GM12878 (cell line): Measurements from ENCODE around the gene DPH7. TPM values are rescaled to one million over a fixed set of nuclear protein-coding genes. Genes with fewer than 3 reads are reported as not detected.

Source experiments
- ATF2 ChIP-seq: IDR thresholded peaks from 2 replicates; pipeline ENCODE4 v1.6.1; 2012; ENCODE audit warnings: low read length, inconsistent platforms
- ATF3 ChIP-seq: IDR thresholded peaks from 2 replicates; pipeline ENCODE4 v1.6.1; 2011; ENCODE audit warnings: low read depth, mild to moderate bottlenecking, low read length, moderate library complexity, borderline replicate concordance; ENCODE audit errors: extremely low read depth
- CEBPB ChIP-seq, 2 experiments: fragments of 150-350 bp in 1 of 2; IDR thresholded peaks; 2 replicates each; pipeline ENCODE4 v1.6.1; 2012 to 2014; ENCODE audit warnings: low read depth in 2 of 2, low read length in 2 of 2, borderline replicate concordance in 1 of 2, inconsistent platforms in 1 of 2
- CEBPZ ChIP-seq: fragments of 150-350 bp; IDR thresholded peaks from 2 replicates; pipeline ENCODE4 v1.6.1; 2016; ENCODE audit warnings: low read depth, low read length
- CHD2 ChIP-seq: IDR thresholded peaks from 2 replicates; pipeline ENCODE4 v1.6.1; 2011; ENCODE audit warnings: low read depth, low read length, improper control_type of control experiment, borderline replicate concordance
- CHD4 ChIP-seq: fragments of 200-600 bp; sonication (generic); IDR thresholded peaks from 2 replicates; pipeline ENCODE4 v1.6.1; 2016; ENCODE audit warnings: mild to moderate bottlenecking
- CREB1 ChIP-seq: IDR thresholded peaks from 2 replicates; pipeline ENCODE4 v1.6.1; 2012; ENCODE audit warnings: low read depth, mild to moderate bottlenecking, inconsistent platforms
- HCFC1 ChIP-seq: fragments of 150-350 bp; IDR thresholded peaks from 2 replicates; pipeline ENCODE4 v1.6.1; 2014; ENCODE audit warnings: low read length
- HSF1 ChIP-seq: fragments of 150-350 bp; IDR thresholded peaks from 2 replicates; pipeline ENCODE4 v1.6.1; 2014; ENCODE audit warnings: mild to moderate bottlenecking, low read depth, low read length
- IKZF2 ChIP-seq, 2 experiments: fragments of 450-650 bp; IDR thresholded peaks; 2 replicates each; pipeline ENCODE4 v1.6.1; 2017; ENCODE audit warnings: mild to moderate bottlenecking in 2 of 2, moderate library complexity in 2 of 2
- IRF4 ChIP-seq: IDR thresholded peaks from 2 replicates; pipeline ENCODE4 v1.6.1; 2011; ENCODE audit warnings: low read depth, low read length
- MTA2 ChIP-seq: fragments of 450-650 bp; IDR thresholded peaks from 2 replicates; pipeline ENCODE4 v1.6.1; 2016; ENCODE audit warnings: low read depth, mild to moderate bottlenecking, moderate library complexity
- NFIC ChIP-seq: IDR thresholded peaks from 2 replicates; pipeline ENCODE4 v1.6.1; 2012; ENCODE audit warnings: low read depth, mild to moderate bottlenecking, inconsistent platforms, low read length, moderate library complexity
- POU2F2 ChIP-seq: IDR thresholded peaks from 3 replicates; pipeline ENCODE4 v1.6.1; 2011; ENCODE audit warnings: low read depth, mild to moderate bottlenecking, low read length, borderline replicate concordance
- USF1 ChIP-seq: IDR thresholded peaks from 2 replicates; pipeline ENCODE4 v1.6.1; 2011; ENCODE audit warnings: borderline replicate concordance, low read depth, mild to moderate bottlenecking, moderate library complexity, mixed read lengths, low read length; ENCODE audit not compliant: insufficient read depth; ENCODE audit errors: extremely low read length
- ZBTB11 ChIP-seq: fragments of 450-650 bp; formaldehyde crosslinking; IDR thresholded peaks from 2 replicates; pipeline ENCODE4 v1.5.0; 2022; ENCODE audit warnings: mild to moderate bottlenecking, missing genetic modification characterization
- ZNF24 ChIP-seq: fragments of 450-650 bp; IDR thresholded peaks from 2 replicates; pipeline ENCODE4 v1.6.1; 2017; ENCODE audit warnings: antibody characterized with exemption, mild to moderate bottlenecking
- polyA plus RNA-seq, 11 experiments: library from polyadenylated mRNA; depleted of rRNA in 4 of 11; unstranded in 6 of 11; stranded (reverse) in 5 of 11; fragments of >200 nt; fragmentation: Nextera tagmentation in 4 of 11; fragmentation: Illumina TruSeq in 1 of 11; extraction: Ambion mirVana in 4 of 11; extraction: Trizol in 1 of 11; gene quantifications; 1 replicate in 1 of 11; 2 replicates in 10 of 11; pipeline versions ENCODE4 v1.2.1 to v1.2.3, GENCODE V29; 2011 to 2016; ENCODE audit warnings: inconsistent platforms in 2 of 11, missing spikeins in 2 of 11, low read depth in 1 of 11
- total RNA-seq, 4 experiments: library from RNA; depleted of rRNA in 3 of 4; stranded (reverse); fragments of >200 nt in 3 of 4; fragmentation: Illumina TruSeq in 1 of 4; extraction: Trizol in 1 of 4; gene quantifications; 2 replicates each; pipeline versions ENCODE4 v1.2.1 to v1.2.3, GENCODE V29; 2013 to 2021

DPH7 gene
- total and polyA plus RNA-seq, 10 of the 15 experiments (the other 5 are each of a cell fraction or from before 2014, with no cell fraction given), result 8.7 to 40.0 (median 28.1) TPM

GRCh38 chr9:137578518-137579258 is at the start of gene DPH7 (continued):
- TF ChIP-seq HSF1 (no peak), ZNF24 (peak; percentile 80), POU2F2 (peak; percentile 20; the same call in 1 of the 3 replicates), MTA2 (no peak), USF1 (no peak), CEBPB (IDR thresholded peaks at IDR 0.05; ENCODE audit: borderline replicate concordance in 1 of 2, low read depth in 2 of 2, low read length in 2 of 2) (no peak), CEBPZ (no peak), IKZF2 (IDR thresholded peaks at IDR 0.05) (no peak), HCFC1 (peak; percentile 82), ATF3 (no peak), ZBTB11 (peak; percentile 81), CHD2 (peak; percentile 83), IRF4 (no peak), ATF2 (no peak), NFIC (no peak), CHD4 (no peak), CREB1 (peak; percentile 75)
